ENCODE results near the gene CMPK1. TPM values are rescaled to one million over a fixed set of nuclear protein-coding genes. Genes with fewer than 3 reads are reported as not detected.
"Not testable (repeated sequence)": the region's sequence is repeated elsewhere in the genome, so short reads cannot be mapped to it uniquely, and the experiment has no call there.

CMPK1 gene
- 66.9 and 81.5 TPM in 2 replicates for total RNA-seq (2014; rRNA removed; shearing (Covaris generic))
- 59.9 and 85.7 TPM in 2 replicates for polyA plus RNA-seq (2015; cell fraction: cytosol; rRNA removed)
- polyA plus RNA-seq (2015; cell fraction: nucleus; rRNA removed): 25.2 and 34.2 TPM in 2 replicates

GRCh38 chr1:47333578-47333921 is at the start of gene CMPK1:
TSS of gene CMPK1 (plus strand) at chr1:47333790. CDS start at chr1:47333946, 156 bp downstream.
- in situ Hi-C loops (cut with HindIII; ENCODE audit: low pct_unique_long_range_greater_than_20kb, low sequenced_read_pairs): no loop called here
- DNase-seq (ENCODE audit: low read depth, low spot score): peak; percentile 71

- DNase-seq (ENCODE audit: low read depth, low spot score); in situ Hi-C loops (cut with HindIII; ENCODE audit: low pct_unique_long_range_greater_than_20kb, low sequenced_read_pairs): not testable (repeated sequence)
Observed at GRCh38 chr1:47288116-47288515, 45.5 kb upstream of the CMPK1 start.

- DNase-seq (ENCODE audit: low read depth, low spot score); in situ Hi-C loops (cut with HindIII; ENCODE audit: low pct_unique_long_range_greater_than_20kb, low sequenced_read_pairs): not testable (repeated sequence)
Observed at GRCh38 chr1:47294863-47295262, 38.7 kb upstream of the CMPK1 start.

GRCh38 chr1:47295579-47295978 is 38.0 kb upstream of the CMPK1 start:
- in situ Hi-C loops (cut with HindIII; ENCODE audit: low pct_unique_long_range_greater_than_20kb, low sequenced_read_pairs): no loop called here
- no peak for DNase-seq (ENCODE audit: low read depth, low spot score)

- DNase-seq (ENCODE audit: low read depth, low spot score): no peak
- in situ Hi-C loops (cut with HindIII; ENCODE audit: low pct_unique_long_range_greater_than_20kb, low sequenced_read_pairs): no loop called here
Observed at GRCh38 chr1:47298025-47298699, 35.4 kb upstream of the CMPK1 start.

- DNase-seq (ENCODE audit: low read depth, low spot score): no peak
- in situ Hi-C loops (cut with HindIII; ENCODE audit: low pct_unique_long_range_greater_than_20kb, low sequenced_read_pairs): no loop called here
Observed at GRCh38 chr1:47302472-47302871, 31.1 kb upstream of the CMPK1 start.

GRCh38 chr1:47309427-47309826 is 24.2 kb upstream of the CMPK1 start:
- in situ Hi-C loops (cut with HindIII; ENCODE audit: low pct_unique_long_range_greater_than_20kb, low sequenced_read_pairs): no loop called here
- DNase-seq (ENCODE audit: low read depth, low spot score): no peak

GRCh38 chr1:47313915-47314664 is 19.5 kb upstream of the CMPK1 start, which contains the start of gene STIL:
TSS of gene STIL (minus strand) at chr1:47314147. CDS start at chr1:47310319, 3,828 bp downstream.
- peak; percentile 98 for DNase-seq (ENCODE audit: low read depth, low spot score)
- in situ Hi-C loops (cut with HindIII; ENCODE audit: low pct_unique_long_range_greater_than_20kb, low sequenced_read_pairs): no loop called here

GRCh38 chr1:47317841-47318240 is 15.7 kb upstream of the CMPK1 start:
- in situ Hi-C loops (cut with HindIII; ENCODE audit: low pct_unique_long_range_greater_than_20kb, low sequenced_read_pairs): no loop called here
- no peak for DNase-seq (ENCODE audit: low read depth, low spot score)

- in situ Hi-C loops (cut with HindIII; ENCODE audit: low pct_unique_long_range_greater_than_20kb, low sequenced_read_pairs); DNase-seq (ENCODE audit: low read depth, low spot score): not testable (repeated sequence)
Observed at GRCh38 chr1:47319968-47320367, 13.6 kb upstream of the CMPK1 start.

- in situ Hi-C loops (cut with HindIII; ENCODE audit: low pct_unique_long_range_greater_than_20kb, low sequenced_read_pairs): no loop called here
- peak; percentile 15 for DNase-seq (ENCODE audit: low read depth, low spot score)
Observed at GRCh38 chr1:47323599-47324031, 10.0 kb upstream of the CMPK1 start.

- in situ Hi-C loops (cut with HindIII; ENCODE audit: low pct_unique_long_range_greater_than_20kb, low sequenced_read_pairs): no loop called here
- DNase-seq (ENCODE audit: low read depth, low spot score): no peak
Observed at GRCh38 chr1:47324682-47325081, 8.9 kb upstream of the CMPK1 start.

- no peak for DNase-seq (ENCODE audit: low read depth, low spot score)
- in situ Hi-C loops (cut with HindIII; ENCODE audit: low pct_unique_long_range_greater_than_20kb, low sequenced_read_pairs): no loop called here
Observed at GRCh38 chr1:47325528-47325927, 8.1 kb upstream of the CMPK1 start.

GRCh38 chr1:47326271-47326670 is 7.3 kb upstream of the CMPK1 start:
- DNase-seq (ENCODE audit: low read depth, low spot score): no peak
- in situ Hi-C loops (cut with HindIII; ENCODE audit: low pct_unique_long_range_greater_than_20kb, low sequenced_read_pairs): no loop called here

- in situ Hi-C loops (cut with HindIII; ENCODE audit: low pct_unique_long_range_greater_than_20kb, low sequenced_read_pairs): no loop called here
- no peak for DNase-seq (ENCODE audit: low read depth, low spot score)
Observed at GRCh38 chr1:47328992-47329391, 4.6 kb upstream of the CMPK1 start.

- in situ Hi-C loops (cut with HindIII; ENCODE audit: low pct_unique_long_range_greater_than_20kb, low sequenced_read_pairs): no loop called here
- DNase-seq (ENCODE audit: low read depth, low spot score): no peak
Observed at GRCh38 chr1:47330212-47330611, 3.4 kb upstream of the CMPK1 start.

- no peak for DNase-seq (ENCODE audit: low read depth, low spot score)
- in situ Hi-C loops (cut with HindIII; ENCODE audit: low pct_unique_long_range_greater_than_20kb, low sequenced_read_pairs): no loop called here
Observed at GRCh38 chr1:47331875-47332274, 1.7 kb upstream of the CMPK1 start.

- in situ Hi-C loops (cut with HindIII; ENCODE audit: low pct_unique_long_range_greater_than_20kb, low sequenced_read_pairs): no loop called here
- no peak for DNase-seq (ENCODE audit: low read depth, low spot score)
Observed at GRCh38 chr1:47332779-47333577, 612 bp upstream of the CMPK1 start.
